HG02759 (cell line): ENCODE results near the gene TRIM31.

Experiments used
- ATAC-seq: cut with Tn5 transposase; IDR thresholded peaks from one replicate; pipeline ENCODE4 v1.9.1; 2021; ENCODE audit warnings: mild to moderate bottlenecking, moderate library complexity; ENCODE audit not compliant: unreplicated experiment

Gene TRIM31

GRCh38 chr6:30055513-30055912 is 57.4 kb downstream of the TRIM31 start:
- no peak for ATAC-seq

- ATAC-seq: no peak
Observed at GRCh38 chr6:30053682-30054081, 59.2 kb downstream of the TRIM31 start.
